A673 (cell line): ENCODE results near the gene QSOX2.

Experiments used
- CTCF ChIP-seq: fragments of 300-800, 200-600 bp; sonication (generic); conservative IDR thresholded peaks from 2 replicates; pipeline ENCODE4 v1.5.1; 2017; ENCODE audit warnings: low read depth, mild to moderate bottlenecking, antibody characterized with exemption, low read length, moderate library complexity, mixed read lengths
- EZH2 ChIP-seq: fragments of 200-600 bp; sonication (generic); IDR thresholded peaks from 2 replicates; pipeline ENCODE4 v1.6.1; 2017; ENCODE audit warnings: borderline replicate concordance, low read depth, mild to moderate bottlenecking, mixed read lengths, antibody characterized with exemption, low read length; ENCODE audit not compliant: poor library complexity, severe bottlenecking

DNA sequence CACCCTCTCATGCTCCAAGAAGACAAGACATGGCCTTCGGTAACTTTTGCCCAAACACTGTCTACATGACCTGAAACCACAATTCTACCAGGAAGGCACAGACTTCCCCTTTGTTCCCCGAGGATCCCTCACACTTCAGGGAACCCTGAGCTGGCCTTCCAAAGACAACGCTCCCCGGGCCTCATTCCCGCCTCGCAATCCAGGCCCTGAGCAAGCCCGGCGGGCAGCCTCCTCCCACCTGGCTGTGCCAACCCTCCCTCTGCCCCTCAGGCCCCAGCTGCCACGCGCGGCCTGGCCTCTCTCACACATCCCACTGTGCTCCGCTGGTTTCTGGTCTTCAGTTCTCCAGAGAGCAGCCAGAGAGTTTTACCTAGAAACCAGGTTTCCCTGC is 7.3 kb downstream of the QSOX2 start:
- no peak for TF ChIP-seq CTCF
- TF ChIP-seq EZH2, result no peak
